ENCODE data around the gene GIMD1. TPM values are rescaled to one million over a fixed set of nuclear protein-coding genes. Genes with fewer than 3 reads are reported as not detected.
"Not testable (repeated sequence)": the region's sequence is repeated elsewhere in the genome, so short reads cannot be mapped to it uniquely, and the experiment has no call there.

GIMD1 gene
- total RNA-seq, 2 experiments from 2014 or later: not detected

DNA sequence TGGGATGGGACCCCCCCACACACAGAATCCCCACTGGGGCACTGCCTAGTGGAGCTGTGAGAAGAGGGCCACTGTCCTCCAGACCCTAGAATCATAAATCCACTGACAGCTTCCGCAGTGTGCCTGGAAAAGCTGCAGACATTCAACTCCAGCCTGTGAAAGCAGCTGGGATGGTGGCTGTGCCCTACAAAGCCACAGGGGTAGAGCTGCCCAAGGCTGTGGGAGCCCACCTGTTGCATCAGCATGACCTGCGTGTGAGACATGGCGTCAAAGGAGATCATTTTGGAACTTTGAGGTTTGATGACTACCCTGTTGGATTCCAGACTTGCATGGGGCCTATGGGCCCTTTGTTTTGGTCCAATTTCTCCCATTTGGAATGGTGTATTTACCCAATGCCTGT, 29.9 kb downstream of the GIMD1 start:
- POLR2A ChIA-PET: no interaction called here
- no peaks in the 10 kb centered on the region for H3K27me3 Mint-ChIP-seq
- H3K4me1 Mint-ChIP-seq: peaks cover 6% of the 10 kb centered on the region
- ATAC-seq (ENCODE audit: low read depth) (no peak), DNase-seq (no peak)
- H3K9me3 Mint-ChIP-seq: peaks cover 14% of the 10 kb centered on the region
- H3K4me3 Mint-ChIP-seq: no peak overlapping the region
- H3K36me3 Mint-ChIP-seq: peaks cover 70% of the 10 kb centered on the region
- H3K27ac Mint-ChIP-seq: no peak overlapping the region

DNA sequence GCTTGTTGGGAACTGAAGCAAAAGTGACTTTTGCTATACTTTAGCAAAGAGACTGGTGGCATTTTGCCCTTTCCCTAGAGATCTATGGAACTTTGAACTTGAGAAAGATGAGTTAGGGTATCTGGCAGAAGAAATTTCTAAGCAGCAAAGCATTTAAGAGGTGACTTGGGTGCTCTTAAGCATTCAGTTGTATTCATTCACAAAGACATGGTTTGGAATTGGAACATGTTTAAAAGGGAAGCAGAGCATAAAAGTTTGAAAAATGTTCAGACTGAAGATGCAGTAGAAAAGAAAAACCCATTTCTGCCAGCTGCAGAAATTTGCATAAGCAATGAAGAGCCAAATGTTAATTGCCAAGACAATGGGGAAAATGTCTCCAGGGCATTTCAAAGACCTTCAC, 30.7 kb downstream of the GIMD1 start:
- Mint-ChIP-seq H3K27me3 (no peaks in the 10 kb centered on the region), H3K4me1 (peaks cover 6% of the 10 kb centered on the region), H3K36me3 (peaks cover 75% of the 10 kb centered on the region), H3K4me3 (no peak overlapping the region), H3K27ac (no peak overlapping the region), H3K9me3 (peaks cover 14% of the 10 kb centered on the region)
- ATAC-seq (ENCODE audit: low read depth) (no peak), DNase-seq (no peak)
- POLR2A ChIA-PET: no interaction called here

DNA sequence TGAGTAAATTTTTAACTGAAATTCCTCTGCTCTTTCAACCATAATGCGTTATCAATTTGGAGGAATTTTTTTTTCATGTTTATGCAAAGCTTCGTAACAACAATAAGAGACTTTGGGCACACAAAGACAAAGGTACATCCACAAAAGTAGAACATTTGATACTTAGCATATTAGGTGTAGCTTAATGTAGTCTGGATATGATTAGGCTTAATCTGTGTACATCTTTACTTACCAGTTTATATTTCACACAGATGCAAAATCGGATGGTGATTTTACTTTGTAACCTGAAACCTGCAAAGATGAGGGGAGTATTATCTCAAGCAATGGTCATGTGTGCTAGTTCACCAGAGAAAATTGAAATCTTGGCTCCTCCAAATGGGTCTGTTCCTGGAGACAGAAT, 32.0 kb downstream of the GIMD1 start:
- no peak for ATAC-seq (ENCODE audit: low read depth)
- no peak for DNase-seq
- no peak overlapping the region for H3K27ac Mint-ChIP-seq
- POLR2A ChIA-PET: no interaction called here
- H3K27me3 Mint-ChIP-seq: no peaks in the 10 kb centered on the region
- no peak overlapping the region for H3K4me3 Mint-ChIP-seq
- peaks cover 4% of the 10 kb centered on the region for H3K4me1 Mint-ChIP-seq
- H3K9me3 Mint-ChIP-seq: peaks cover 12% of the 10 kb centered on the region
- peaks cover 71% of the 10 kb centered on the region for H3K36me3 Mint-ChIP-seq

DNA sequence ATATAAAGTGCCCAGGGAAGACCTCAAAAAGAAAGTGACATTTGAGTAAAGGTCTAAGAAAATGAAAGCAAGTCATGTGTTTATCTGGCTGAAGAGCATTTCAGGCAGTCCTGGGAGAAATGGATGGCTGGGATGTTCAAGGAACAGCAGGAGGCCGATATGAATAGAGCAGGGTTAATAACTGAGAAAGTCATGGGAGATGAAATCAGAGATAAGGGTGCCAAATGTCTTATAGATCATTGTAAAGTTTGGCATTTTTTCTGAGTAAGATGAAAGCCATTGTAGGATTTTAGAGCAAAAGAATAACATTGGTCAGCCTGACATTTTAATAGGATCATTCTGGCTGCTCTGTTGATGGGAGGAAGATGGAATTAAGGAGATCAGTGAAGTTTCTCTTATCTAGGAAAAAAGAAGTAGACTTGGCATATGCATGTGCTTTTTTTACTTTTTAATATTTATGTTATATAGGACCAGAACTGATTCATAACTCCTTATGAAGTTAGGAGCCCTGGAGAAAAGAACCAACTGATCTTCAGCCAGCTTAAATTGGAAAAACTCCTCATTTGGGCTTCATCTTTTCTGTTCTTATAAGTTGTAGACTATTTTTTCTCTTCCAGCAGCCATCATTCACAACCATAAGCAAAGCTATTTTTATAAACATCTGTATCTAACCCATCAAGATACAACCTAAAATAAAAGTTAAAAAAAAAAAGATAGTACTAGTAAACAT, 33.7 kb downstream of the GIMD1 start:
- Mint-ChIP-seq H3K9me3 (peaks cover 10% of the 10 kb centered on the region), H3K4me3 (no peak overlapping the region), H3K27me3 (no peaks in the 10 kb centered on the region), H3K27ac (no peak overlapping the region), H3K4me1 (no peaks in the 10 kb centered on the region), H3K36me3 (peaks cover 57% of the 10 kb centered on the region)
- POLR2A ChIA-PET: no interaction called here
- no peak for ATAC-seq (ENCODE audit: low read depth)
- no peak for DNase-seq

DNA sequence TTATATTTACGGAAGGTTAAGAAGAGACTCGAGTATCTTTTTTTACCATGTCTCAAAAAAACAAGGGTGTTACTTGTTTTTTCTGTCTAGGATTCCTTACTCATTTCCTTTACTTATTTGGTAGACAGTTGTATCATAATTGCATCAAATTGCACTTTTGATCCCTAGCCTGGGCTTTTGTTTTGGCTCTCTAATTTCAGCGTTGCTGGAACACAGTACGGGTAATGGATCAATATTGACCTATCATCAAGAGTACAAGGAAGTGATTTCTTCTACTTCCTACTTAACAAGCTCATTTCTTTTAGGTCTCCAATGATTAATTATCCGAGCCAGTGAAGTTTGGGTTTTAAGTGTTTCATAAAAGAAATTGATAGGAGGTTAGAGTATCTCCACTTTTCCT, 35.4 kb downstream of the GIMD1 start:
- no peak overlapping the region for H3K4me3 Mint-ChIP-seq
- H3K27me3 Mint-ChIP-seq: no peaks in the 10 kb centered on the region
- peaks cover 10% of the 10 kb centered on the region for H3K9me3 Mint-ChIP-seq
- POLR2A ChIA-PET: no interaction called here
- no peak overlapping the region for H3K27ac Mint-ChIP-seq
- H3K36me3 Mint-ChIP-seq: peaks cover 46% of the 10 kb centered on the region
- DNase-seq: no peak
- ATAC-seq (ENCODE audit: low read depth): no peak
- no peaks in the 10 kb centered on the region for H3K4me1 Mint-ChIP-seq

DNA sequence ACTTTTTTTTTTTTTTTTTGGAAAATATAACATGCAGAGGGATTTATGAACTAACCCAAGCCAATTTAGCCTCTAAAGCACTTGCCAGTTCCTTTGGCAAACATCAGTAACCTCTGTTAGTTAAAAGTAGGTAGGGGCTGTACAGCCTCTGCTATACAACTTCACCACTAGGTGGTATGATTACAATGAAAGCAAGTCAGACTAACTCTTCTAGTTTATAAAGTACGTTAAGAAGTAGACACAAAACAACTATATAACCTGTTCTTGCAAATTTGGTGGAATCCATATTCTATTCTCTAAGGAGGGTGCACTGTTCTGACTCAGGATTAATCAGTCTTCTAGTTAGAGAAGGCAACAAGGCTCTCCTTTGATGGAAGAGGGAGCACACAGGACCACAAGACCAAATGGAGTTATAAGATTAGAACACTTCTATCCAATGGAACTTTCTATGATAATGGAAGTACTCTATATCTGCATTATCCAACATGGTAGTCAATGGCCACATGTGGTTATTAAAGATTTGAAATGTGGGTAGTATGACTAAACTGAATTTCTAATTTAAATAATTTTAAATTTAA, 39.4 kb downstream of the GIMD1 start:
- ATAC-seq (ENCODE audit: low read depth): peak; percentile 70
- H3K36me3 Mint-ChIP-seq: peaks cover 22% of the 10 kb centered on the region
- H3K27me3 Mint-ChIP-seq: no peaks in the 10 kb centered on the region
- H3K27ac Mint-ChIP-seq: no peak overlapping the region
- no peaks in the 10 kb centered on the region for H3K9me3 Mint-ChIP-seq
- H3K4me1 Mint-ChIP-seq: no peaks in the 10 kb centered on the region
- no peak for DNase-seq
- POLR2A ChIA-PET: no interaction called here
- no peak overlapping the region for H3K4me3 Mint-ChIP-seq

DNA sequence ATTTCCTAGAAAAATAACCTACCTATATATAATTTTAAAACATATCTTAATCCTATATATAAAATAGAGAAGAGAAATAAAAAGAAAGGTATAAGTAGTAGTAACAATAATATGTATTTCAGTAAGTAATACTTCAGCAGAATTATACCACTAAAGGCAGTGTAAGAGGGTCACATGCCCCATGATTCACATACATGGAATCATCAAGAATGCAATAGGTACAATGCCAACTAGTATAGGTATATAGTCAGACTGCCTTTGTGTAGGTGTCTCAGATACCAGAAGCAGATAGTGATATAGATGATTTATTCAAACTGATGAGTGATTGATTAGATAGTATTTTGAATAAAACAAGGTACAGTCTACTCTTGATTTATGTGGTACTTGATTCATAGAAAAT, 42.8 kb downstream of the GIMD1 start:
- Mint-ChIP-seq H3K27me3 (no peaks in the 10 kb centered on the region), H3K27ac (no peak overlapping the region), H3K36me3 (peaks cover 14% of the 10 kb centered on the region), H3K9me3 (no peaks in the 10 kb centered on the region), H3K4me1 (peaks cover 2% of the 10 kb centered on the region), H3K4me3 (no peak overlapping the region)
- POLR2A ChIA-PET: no interaction called here
- DNase-seq: no peak
- ATAC-seq (ENCODE audit: low read depth): no peak

DNA sequence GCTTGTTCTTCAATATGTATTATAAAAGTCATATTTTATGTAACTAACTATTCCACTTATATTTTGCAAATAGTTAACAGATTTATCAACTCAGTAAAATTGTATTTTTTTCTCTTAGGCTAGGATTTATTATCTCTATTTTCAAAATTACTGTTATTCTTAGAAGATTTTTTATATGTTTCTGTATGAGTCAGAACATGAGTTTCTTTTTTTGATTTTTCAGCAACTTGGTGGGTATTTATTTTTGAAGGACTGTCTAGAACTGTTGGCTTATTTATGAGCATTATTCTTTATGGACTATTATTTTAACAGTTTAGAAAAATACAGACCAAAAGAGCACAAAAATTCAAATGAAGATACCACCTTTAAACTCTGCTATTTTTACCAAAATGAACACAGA, 45.5 kb downstream of the GIMD1 start:
- DNase-seq (no peak), ATAC-seq (ENCODE audit: low read depth) (no peak)
- Mint-ChIP-seq H3K27me3 (no peaks in the 10 kb centered on the region), H3K4me1 (peaks cover 5% of the 10 kb centered on the region), H3K4me3 (no peak overlapping the region), H3K9me3 (peaks cover 2% of the 10 kb centered on the region), H3K36me3 (peaks cover 19% of the 10 kb centered on the region), H3K27ac (no peak overlapping the region)
- POLR2A ChIA-PET: no interaction called here

DNA sequence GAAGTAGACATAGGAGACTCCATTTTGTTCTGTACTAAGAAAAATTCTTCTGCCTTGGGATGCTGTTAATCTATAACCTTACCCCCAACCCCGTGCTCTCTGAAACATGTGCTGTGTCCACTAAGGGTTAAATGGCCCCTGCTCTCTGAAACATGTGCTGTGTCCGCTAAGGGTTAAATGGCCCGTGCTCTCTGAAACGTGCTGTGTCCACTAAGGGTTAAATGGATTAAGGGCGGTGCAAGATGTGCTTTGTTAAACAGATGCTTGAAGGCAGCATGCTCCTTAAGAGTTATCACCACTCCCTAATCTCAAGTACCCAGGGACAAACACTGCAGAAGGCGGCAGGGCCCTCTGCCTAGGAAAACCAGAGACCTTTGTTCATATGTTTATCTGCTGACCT, 46.8 kb downstream of the GIMD1 start:
- H3K27me3 Mint-ChIP-seq; POLR2A ChIA-PET; H3K4me3 Mint-ChIP-seq; H3K27ac Mint-ChIP-seq; H3K9me3 Mint-ChIP-seq; H3K4me1 Mint-ChIP-seq; ATAC-seq (ENCODE audit: low read depth); DNase-seq: not testable (repeated sequence)
- H3K36me3 Mint-ChIP-seq: peaks cover 17% of the 10 kb centered on the region

DNA sequence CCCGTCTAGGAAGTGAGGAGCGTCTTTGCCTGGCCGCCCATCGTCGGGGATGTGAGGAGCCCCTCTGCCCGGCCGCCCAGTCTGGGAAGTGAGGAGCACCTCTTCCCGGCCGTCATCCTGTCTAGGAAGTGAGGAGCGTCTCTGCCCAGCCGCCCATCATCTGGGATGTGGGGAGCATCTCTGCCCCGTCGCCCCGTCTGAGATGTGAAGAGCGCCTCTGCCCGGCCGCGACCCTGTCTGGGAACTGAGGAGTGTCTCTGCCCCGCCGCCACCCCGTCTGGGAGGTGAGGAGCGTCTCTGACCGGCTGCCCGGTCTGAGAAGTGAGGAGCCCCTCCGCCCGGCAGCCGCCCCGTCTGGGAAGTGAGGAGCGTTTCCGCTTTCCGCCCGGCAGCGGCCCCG, 47.4 kb downstream of the GIMD1 start:
- H3K4me3 Mint-ChIP-seq; H3K27me3 Mint-ChIP-seq; POLR2A ChIA-PET; H3K4me1 Mint-ChIP-seq; H3K27ac Mint-ChIP-seq; DNase-seq; H3K9me3 Mint-ChIP-seq; ATAC-seq (ENCODE audit: low read depth): not testable (repeated sequence)
- H3K36me3 Mint-ChIP-seq: peaks cover 17% of the 10 kb centered on the region

DNA sequence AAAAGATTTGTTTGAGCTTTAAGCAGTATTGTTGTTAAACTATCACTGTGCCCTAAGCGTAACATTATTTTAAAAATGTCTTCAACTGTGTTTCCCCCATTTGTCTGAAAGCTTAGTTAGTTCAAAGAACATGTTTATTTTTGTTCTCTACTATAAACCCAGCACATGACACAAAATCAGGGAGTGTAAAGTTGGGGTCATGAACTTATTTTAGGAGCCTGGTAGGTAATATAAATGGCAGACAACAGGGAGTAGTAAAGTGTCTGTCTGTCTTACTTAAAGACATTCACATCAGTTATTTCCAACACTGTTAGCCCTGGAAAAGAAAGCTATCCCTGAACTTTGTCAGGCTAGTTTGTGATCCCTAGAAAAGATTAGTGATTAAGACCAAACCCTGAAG, 48.3 kb downstream of the GIMD1 start:
- POLR2A ChIA-PET: no interaction called here
- no peaks in the 10 kb centered on the region for H3K27me3 Mint-ChIP-seq
- H3K27ac Mint-ChIP-seq: no peak overlapping the region
- DNase-seq (no peak), ATAC-seq (ENCODE audit: low read depth) (no peak)
- no peak overlapping the region for H3K4me3 Mint-ChIP-seq
- peaks cover 2% of the 10 kb centered on the region for H3K9me3 Mint-ChIP-seq
- H3K4me1 Mint-ChIP-seq: peaks cover 5% of the 10 kb centered on the region
- H3K36me3 Mint-ChIP-seq: peaks cover 17% of the 10 kb centered on the region

DNA sequence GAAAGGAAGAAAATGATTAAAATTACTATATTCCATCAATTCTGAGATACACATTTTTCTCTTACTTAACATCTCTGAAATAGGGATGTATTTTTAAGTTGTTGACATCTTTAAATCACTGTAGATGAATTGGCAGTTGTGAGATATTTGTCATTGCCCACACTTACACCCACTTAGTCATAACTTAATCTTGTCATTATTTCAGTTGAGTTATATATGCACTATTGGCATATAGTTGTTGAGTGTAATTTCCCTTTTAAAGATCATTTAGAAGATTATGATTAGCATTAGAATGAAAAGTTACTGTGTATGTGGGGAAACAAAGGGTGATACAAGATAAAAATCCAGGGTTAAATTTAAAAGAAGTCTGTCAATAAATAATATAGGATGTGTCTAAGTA, 50.1 kb downstream of the GIMD1 start:
- Mint-ChIP-seq H3K4me3 (no peak overlapping the region), H3K36me3 (peaks cover 17% of the 10 kb centered on the region), H3K27me3 (no peaks in the 10 kb centered on the region), H3K27ac (no peak overlapping the region), H3K4me1 (peaks cover 13% of the 10 kb centered on the region), H3K9me3 (peaks cover 2% of the 10 kb centered on the region)
- ATAC-seq (ENCODE audit: low read depth) (no peak), DNase-seq (no peak)
- POLR2A ChIA-PET: no interaction called here

DNA sequence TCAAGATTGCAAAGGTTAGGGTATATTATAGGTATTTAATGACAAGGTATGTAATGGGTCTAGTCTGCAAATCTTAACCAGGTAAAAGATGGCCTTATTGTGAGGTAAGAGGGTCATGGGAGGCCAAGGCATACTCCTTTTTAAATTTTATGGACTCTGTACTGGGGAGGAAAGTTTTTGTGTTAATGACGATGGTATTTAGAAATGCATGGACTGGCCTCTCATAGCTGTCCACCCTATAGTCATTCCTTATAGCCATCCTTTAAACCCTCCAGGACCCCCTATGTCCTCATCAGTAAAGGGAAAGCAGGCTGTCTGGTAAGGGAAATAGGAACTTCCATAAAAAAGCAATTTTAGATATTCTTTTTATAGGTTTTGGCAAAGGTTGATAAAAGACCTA, 50.8 kb downstream of the GIMD1 start:
- DNase-seq (no peak), ATAC-seq (ENCODE audit: low read depth) (no peak)
- Mint-ChIP-seq H3K27me3 (no peaks in the 10 kb centered on the region), H3K4me3 (no peak overlapping the region), H3K4me1 (peaks cover 15% of the 10 kb centered on the region), H3K9me3 (peaks cover 2% of the 10 kb centered on the region), H3K27ac (no peak overlapping the region), H3K36me3 (peaks cover 17% of the 10 kb centered on the region)
- POLR2A ChIA-PET: no interaction called here

DNA sequence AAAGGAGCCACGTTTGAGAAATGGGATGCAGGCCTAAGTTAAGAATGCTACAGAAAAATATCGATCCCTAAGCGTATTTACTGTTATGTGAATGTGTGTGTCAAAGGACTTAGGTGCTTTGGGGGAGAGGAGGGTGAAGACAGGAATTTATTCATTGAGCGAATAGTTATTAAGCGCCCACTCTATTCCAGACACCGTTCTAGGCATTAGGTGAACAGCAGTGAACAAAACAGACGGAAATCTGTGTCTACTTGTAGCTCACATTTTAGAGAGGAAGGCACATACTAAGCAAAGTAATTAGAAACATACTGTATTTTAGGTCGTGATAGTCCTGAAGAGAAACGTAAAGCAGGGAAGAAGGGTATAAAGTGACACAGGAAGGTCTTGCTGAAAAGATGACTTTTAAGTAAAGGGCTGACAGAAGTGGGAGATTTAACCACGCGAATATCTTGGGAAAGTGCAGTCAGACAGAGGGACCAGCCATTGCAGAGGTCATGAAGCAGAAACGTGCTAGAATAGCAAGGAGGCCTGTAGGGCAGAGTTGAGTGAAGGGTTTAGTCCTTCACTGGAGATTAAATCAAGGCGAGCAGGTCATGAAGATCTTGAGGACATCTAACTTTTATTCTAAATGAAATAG, 51.7 kb downstream of the GIMD1 start:
- peaks cover 16% of the 10 kb centered on the region for H3K4me1 Mint-ChIP-seq
- no peaks in the 10 kb centered on the region for H3K27me3 Mint-ChIP-seq
- POLR2A ChIA-PET: no interaction called here
- peaks cover 2% of the 10 kb centered on the region for H3K9me3 Mint-ChIP-seq
- no peak for ATAC-seq (ENCODE audit: low read depth)
- no peak for DNase-seq
- no peak overlapping the region for H3K4me3 Mint-ChIP-seq
- H3K36me3 Mint-ChIP-seq: peaks cover 15% of the 10 kb centered on the region
- no peak overlapping the region for H3K27ac Mint-ChIP-seq

All from activated naive CD8-positive, alpha-beta T cell treated with anti-CD3 and anti-CD28 coated beads, Interleukin-2, amount 10 ng/mL, durations not matched to agents 7 days and 5 days (primary cell).